HCEC 1CT (cell line): ENCODE data around the gene PIGR.

ENCODE experiments used
- DNase-seq: peaks from one replicate; pipeline ENCODE4 v3.0.0-alpha.2; 2017

PIGR gene

DNA sequence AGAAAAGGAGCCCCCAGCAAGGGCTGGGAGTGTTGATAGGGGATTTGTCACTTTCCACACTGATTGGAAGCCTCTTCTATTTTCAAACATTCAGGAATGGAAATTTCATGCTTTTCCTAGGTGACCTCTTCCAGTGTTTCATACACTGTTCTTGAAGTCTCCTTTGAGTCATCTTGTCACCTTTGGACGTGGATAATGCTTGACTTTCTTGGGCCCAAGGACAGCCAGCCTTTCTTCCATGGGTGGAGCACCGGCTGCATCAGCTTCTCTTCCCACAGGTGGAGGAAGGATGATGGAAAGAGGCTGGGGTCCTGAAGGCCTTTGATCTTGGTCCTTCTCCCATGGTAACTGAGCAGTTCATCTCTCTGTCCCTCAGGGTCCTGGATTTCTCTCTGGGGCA is 11.9 kb upstream of the PIGR start:
- no peak for DNase-seq

DNA sequence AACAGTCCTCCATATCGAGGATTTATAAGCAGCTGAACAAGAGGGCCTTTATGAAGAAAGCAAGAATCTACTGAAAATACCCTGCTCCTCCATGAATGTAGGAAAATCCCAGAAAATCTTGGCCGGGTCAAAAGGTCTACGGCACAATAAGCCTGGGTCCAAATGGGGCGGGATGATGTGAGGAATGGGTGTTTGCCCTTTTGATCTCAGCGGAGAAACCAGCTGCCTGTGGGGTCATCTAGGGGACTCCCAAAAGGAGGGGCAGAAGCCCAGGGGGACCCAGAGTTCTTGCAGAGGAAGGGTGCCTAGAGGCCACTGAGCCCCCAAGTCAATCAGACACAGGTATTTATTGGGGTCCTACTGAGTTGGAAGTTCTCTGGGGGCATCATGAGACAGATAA is 11.4 kb upstream of the PIGR start:
- DNase-seq, result no peak

DNA sequence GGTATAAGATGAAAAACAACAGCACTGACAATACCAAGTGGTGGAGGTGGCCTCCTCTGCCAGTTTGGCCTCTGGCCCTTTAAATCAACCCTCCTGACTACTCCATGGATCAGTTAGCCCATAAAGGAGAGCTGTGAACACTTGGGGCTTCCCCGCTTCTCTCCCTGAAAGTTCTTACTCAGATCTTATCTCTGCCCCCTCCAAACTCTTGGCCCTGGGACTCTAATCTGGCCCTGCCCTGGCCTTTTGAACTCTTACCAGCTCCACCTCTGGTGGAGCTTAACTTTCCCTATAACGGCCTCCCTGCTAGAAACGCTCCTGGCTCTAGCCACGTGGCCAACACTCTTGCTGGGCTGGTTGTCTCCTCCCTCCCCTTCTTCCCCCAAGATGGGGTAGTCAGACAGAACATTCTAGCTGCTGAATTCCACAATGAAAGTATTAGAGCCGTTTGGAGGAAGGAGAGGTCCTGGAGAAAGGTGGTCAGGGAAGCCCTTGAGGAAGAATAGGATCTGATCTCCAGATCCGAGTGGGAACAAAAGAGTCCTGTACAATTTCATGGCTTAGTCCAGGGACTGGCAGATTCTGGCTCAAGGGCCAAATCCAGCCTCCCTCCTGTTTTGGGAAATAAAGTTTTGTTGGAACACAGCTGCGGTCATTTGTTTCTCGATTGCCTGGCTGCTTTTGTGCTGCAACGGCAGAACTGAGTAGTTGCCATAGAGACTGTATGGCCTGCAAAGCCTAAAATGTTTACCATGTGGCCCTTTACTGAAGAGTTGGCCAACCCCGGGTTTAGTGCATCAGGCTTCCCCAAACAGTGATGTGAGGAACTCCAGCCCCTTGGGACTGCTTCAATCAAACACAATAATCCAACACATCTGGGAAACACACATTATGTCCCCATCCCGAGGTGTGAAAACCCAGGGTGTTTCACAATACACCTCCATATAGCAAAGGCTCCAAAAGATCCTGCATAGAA is 9.5 kb upstream of the PIGR start:
- no peak for DNase-seq

- DNase-seq, result no peak
These were observed 8.4 kb upstream of the PIGR start for GRCh38 chr1:206954459-206955342.

GRCh38 chr1:206953626-206954025 is 7.4 kb upstream of the PIGR start:
- DNase-seq, result no peak

DNA sequence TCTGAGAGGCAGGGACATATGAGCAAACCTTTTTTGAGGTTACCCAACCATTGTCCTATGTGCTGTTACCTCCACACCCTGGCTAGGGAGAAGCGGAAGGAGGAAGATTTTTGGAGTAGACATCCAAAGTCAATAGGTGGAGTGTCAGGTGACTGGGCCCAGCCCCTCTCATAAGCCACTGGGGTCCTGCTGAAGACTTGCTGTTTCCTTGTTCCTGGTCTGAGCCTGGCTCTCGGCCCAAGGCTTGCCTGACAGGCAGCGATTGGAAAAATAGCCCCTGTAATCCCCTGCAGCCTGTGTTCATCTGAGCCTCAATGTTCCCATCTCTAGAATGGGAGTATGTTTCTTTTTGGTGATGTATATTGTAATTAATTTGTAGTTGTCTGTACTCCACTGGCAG is 6.9 kb upstream of the PIGR start:
- no peak for DNase-seq

DNA sequence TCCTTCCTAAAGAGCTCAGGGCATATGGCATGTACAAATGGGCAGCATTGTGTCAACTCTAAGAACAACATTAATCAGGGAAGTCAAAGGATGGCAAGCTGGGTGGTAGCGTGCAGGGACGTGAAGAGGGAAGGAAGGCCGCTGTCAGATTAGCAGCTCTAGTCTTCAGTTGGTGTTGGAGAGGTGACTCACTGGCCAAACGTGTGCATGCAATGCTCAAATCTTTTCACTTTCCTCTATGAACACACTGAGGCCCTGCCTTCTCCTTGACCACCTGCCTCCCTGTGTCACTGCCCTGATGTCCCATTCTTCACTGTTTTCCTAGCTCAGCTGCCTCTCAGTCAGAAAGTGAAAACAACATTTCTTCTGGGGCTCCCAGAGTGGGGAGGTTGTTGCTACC is 5.9 kb upstream of the PIGR start:
- DNase-seq, result no peak

GRCh38 chr1:206951318-206952100 is 5.2 kb upstream of the PIGR start:
- no peak for DNase-seq

GRCh38 chr1:206949641-206950040 is 3.4 kb upstream of the PIGR start:
- DNase-seq, result no peak

- DNase-seq, result no peak
These were observed 2.9 kb upstream of the PIGR start for GRCh38 chr1:206949208-206949607.

DNA sequence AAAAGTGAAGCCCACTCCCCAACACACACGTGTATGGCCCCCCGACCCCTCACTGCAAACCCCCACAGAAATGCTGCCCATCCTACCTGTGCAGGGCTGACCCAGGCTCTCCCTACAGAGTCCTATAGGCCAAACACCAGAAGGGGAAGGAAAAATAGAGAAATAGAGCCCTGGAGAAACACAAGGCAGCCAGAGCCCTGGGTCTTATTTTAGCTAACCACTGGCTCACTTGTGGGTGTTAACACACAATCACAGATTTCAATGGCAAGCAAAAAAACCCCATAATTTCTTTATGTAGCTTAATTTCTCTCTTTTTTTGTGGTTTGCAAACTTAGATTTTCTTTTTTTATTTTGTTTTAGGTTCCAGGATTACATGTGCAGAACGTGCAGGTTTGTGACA is 989 bp upstream of the PIGR start:
- DNase-seq, result no peak

DNA sequence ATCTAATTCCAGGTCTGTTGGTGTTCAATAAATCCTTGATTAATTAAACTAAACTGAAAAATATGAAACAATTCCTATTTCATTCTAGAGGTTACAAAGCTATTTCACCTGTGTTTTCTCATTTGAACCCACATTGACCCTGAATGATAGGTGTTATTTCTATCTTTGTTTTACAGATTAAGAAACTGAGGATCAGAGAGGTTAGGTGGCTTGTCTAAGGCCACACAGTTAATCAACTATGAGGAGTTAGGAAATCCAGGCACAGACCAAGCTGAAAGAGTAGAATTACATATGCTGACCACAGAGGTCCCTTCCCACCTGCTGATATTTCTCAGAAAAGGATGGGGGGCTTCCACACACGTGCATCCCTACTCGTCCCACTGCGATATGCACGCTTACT is 487 bp downstream of the PIGR start:
- DNase-seq, result no peak

DNA sequence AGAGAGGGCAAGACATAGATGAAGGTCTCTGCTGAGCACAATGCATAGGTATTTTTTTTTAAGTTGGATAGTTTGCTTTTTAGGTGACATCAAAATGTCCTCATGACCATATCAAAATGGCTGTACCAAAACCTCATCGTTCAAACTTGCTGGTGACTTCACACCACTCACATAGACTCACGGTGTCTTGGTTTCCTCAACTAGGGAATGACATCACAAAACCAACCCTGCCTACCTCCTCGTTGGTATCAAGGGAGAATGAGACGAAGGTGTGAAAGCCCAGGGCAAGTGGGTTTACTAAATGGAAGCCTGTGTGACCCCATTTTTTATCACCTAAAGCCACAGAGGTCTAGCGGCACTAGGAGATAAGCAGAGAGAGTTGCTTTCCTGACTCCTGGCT is 1.6 kb downstream of the PIGR start:
- DNase-seq, result no peak

GRCh38 chr1:206941766-206942418 is 4.4 kb downstream of the PIGR start:
- DNase-seq, result no peak

GRCh38 chr1:206940588-206940936 is 5.7 kb downstream of the PIGR start:
- DNase-seq, result no peak

DNA sequence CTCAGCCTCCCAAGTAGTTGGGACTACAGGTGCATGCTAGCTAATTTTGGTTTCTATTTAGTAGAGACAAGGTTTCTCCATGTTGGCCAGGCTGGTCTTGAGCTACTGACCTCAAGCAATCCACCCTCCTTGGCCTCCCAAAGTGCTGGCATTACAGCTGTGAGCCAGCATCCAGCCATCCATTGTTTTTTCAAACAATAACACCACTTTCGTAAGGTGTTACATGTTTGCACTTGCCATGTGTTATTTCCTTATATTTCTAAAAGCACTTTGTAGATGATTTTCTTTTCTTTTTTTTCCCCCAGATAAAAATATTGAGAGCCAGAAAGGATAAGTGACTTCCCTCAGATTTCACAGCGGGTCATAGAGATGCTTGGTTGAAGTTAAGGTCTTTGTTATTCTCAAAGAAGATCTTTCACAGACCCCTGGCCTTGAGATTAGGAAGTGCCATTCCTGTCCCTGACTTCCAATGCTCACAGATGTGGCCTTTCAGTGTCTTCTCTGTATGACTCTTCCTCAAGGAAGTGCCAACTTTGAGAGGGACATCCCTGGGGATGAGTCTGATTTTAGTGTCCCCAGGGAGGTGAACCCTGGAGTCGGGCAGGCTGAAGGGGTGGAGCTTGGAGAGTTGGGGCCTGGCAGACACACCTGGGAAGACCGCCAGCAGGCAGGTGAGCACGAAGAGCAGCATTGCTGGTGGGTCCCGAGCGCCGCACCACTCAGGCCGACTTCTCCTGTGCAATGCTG is 6.3 kb downstream of the PIGR start:
- no peak for DNase-seq

DNA sequence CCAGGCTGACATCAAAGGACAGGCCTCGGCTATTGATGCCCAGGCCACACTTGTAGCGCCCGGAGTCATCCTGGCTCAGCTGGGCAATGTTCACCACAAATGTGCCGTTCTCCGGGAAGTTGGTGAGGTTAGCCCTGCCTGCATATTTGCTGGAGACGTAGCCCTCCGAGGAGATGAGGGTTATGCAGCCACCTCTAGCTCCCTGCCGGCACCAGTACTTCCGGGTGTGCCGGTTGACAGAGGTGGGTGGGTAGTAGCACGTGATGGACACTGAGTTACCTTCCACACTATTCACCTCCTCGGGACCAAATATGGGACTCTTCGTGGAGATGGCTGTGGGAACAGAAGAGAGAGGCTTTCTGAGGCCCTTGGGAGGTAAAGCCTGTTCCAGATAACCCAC is 7.1 kb downstream of the PIGR start:
- DNase-seq, result no peak

GRCh38 chr1:206937425-206937824 is 8.8 kb downstream of the PIGR start:
- DNase-seq, result no peak

DNA sequence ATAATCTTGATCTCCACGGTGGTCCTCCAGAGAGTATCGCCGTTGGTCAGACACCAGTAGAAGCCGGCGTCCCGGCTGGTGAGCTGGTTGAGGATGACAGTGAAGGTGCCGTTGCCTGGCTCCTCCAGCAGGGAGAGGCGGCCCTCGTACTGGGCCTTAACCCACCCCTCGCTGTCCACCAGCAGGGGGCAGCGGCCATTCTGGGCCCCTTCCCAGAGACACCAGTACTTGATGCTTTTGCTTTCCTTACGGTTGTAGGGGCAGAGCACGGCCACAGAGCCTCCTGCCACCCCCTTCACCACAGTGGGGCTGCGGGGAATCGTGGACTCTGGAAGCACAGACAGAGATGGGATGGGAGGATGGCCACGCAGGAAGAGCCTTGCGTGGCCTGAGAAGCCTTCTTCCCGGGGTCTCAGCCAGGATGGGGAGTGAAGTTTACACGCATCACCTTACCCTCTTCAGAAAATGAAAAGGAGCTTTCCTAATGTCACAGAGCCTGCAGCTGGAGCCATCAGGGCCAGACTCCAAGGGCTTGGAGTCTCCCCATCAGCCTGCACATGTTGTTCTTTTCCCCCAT is 10.7 kb downstream of the PIGR start:
- DNase-seq, result peak; percentile 17

GRCh38 chr1:206933333-206933945 is 12.8 kb downstream of the PIGR start:
- DNase-seq, result no peak

- no peak for DNase-seq
These were observed 14.1 kb downstream of the PIGR start for GRCh38 chr1:206932177-206932576.
